SK-MEL-5 (cell line): ENCODE results near the gene ZNF555. TPM values are rescaled to one million over a fixed set of nuclear protein-coding genes. Genes with fewer than 3 reads are reported as not detected.

Experiments used
- DNase-seq: peaks from one replicate; pipeline ENCODE4 v3.0.0-alpha.2; 2016; ENCODE audit warnings: low read depth, low spot score
- in situ Hi-C: cut with HindIII; loops from 2 replicates; pipeline ENCODE4 v1.10.0; 2016; ENCODE audit warnings: low sequenced_read_pairs, high pct_unique_total_duplicates, low pct_unique_long_range_greater_than_20kb
- total RNA-seq: library from RNA; depleted of rRNA; stranded (reverse); fragments of >200 nt; shearing (Covaris generic); gene quantifications from 2 replicates; pipeline ENCODE4 v1.2.3, GENCODE V29; 2014

Gene ZNF555
- total RNA-seq, 1 experiment from 2014 or later = 4.5 TPM

- in situ Hi-C loops = no loop called here
- DNase-seq = no peak
Measured at GRCh38 chr19:2805261-2805900, 35.9 kb upstream of the ZNF555 start.

- in situ Hi-C loops = no loop called here
Measured at GRCh38 chr19:2805991-2806649, 35.2 kb upstream of the ZNF555 start.

GRCh38 chr19:2806736-2807378, 34.4 kb upstream of the ZNF555 start:
- in situ Hi-C loops = no loop called here
- DNase-seq = no peak

More at GRCh38 chr19:2805991-2806649, 35.2 kb upstream of the ZNF555 start:
- DNase-seq = no peak

DNA sequence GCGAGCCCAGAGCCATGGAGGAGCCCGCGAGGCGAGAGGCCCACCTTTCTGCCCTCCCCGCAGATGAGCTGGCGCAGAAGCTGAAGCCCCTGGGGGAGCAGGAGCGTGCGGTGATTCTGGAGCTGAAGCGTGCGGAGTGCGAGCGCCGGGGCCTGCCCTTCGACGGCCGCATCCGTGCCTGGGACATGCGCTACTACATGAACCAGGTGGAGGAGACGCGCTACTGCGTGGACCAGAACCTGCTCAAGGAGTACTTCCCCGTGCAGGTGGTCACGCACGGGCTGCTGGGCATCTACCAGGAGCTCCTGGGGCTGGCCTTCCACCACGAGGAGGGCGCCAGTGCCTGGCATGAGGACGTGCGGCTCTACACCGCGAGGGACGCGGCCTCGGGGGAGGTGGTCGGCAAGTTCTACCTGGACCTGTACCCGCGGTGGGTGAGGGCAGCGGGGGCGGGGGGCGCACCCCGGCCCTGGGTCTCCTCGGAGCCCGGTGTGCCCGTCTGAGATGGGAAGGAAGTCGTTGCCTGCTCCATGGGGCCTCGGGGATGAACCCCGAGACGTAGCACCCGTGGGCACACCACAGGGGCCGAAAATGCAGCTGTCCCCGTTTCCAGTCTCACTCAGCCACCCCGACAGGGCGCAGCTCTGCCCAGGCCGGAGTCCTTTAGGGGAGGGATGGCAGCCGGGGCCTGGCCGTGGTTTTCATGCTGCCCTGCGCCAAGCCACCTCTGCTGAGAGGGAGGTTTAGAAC, 33.7 kb upstream of the ZNF555 start:
- DNase-seq = no peak
- in situ Hi-C loops = no loop called here

- no peak for DNase-seq
- in situ Hi-C loops = no loop called here
Measured at GRCh38 chr19:2808129-2808941, 32.9 kb upstream of the ZNF555 start.

GRCh38 chr19:2809387-2810140, 31.7 kb upstream of the ZNF555 start:
- DNase-seq = no peak
- in situ Hi-C loops = no loop called here

DNA sequence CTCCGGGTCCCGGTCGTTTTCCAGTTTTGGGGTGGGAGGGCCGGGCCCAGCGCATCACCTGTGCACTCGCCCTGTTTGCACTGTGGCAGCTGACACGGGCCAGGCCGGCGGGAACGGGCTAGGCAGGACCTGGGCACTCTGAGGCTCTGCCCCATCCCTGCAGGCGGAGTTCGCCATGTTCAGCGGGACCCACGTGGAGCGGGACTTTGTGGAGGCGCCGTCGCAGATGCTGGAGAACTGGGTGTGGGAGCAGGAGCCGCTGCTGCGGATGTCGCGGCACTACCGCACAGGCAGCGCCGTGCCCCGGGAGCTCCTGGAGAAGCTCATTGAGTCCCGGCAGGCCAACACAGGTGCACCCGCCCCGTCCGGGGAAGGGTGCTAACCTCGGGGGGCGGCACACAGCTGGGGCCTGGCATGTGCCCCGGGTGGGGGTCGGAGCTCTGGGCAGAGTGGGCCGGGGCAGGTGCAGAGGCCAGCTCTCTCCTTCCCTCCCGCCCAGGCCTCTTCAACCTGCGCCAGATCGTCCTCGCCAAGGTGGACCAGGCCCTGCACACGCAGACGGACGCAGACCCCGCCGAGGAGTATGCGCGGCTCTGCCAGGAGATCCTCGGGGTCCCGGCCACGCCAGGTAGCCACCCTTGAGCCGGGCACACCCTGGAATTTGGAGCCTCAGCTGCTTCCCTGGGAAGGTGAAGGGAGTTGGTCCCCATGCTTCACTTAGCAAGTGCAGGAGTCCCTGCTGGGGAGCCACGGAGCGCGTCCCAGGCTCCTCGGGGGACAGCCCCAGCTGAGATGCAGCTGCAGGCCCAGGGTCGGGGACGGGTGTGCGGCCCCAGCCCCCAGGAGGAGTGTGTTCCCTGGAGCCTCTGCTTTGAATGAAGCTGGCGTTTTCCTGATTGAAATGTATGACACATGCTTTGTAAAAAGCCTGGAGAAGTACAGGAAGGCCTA, 30.9 kb upstream of the ZNF555 start:
- DNase-seq = no peak
- in situ Hi-C loops = no loop called here

GRCh38 chr19:2811221-2811722, 30.0 kb upstream of the ZNF555 start:
- in situ Hi-C loops = no loop called here
- DNase-seq = no peak

- in situ Hi-C loops = no loop called here
- no peak for DNase-seq
Measured at GRCh38 chr19:2811735-2812413, 29.4 kb upstream of the ZNF555 start.

- no peak for DNase-seq
Measured at GRCh38 chr19:2812414-2813234, 28.7 kb upstream of the ZNF555 start.

GRCh38 chr19:2813235-2814160, 27.8 kb upstream of the ZNF555 start:
- in situ Hi-C loops = no loop called here
- no peak for DNase-seq

More at GRCh38 chr19:2812414-2813234, 28.7 kb upstream of the ZNF555 start:
- in situ Hi-C loops = no loop called here

DNA sequence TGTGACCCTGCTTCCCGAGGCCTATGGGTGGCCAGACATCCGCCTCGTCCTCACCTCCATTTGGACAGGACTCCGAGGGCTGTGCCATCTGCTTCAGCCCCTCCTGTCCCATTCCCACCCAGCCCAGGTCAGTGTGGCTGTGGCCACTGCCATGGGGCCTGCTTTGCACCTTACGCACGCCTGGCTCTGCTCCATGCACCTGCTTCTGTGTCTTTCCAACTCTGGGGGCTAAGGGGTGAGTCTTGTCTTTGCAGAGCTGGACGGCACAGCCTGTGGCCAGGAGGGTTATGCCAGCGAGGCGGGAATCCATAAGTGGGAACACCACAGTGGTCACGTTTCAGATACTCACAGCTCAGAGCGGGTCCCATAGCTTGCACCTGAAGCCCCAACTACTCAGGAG, 26.8 kb upstream of the ZNF555 start:
- in situ Hi-C loops = no loop called here
- DNase-seq = no peak

DNA sequence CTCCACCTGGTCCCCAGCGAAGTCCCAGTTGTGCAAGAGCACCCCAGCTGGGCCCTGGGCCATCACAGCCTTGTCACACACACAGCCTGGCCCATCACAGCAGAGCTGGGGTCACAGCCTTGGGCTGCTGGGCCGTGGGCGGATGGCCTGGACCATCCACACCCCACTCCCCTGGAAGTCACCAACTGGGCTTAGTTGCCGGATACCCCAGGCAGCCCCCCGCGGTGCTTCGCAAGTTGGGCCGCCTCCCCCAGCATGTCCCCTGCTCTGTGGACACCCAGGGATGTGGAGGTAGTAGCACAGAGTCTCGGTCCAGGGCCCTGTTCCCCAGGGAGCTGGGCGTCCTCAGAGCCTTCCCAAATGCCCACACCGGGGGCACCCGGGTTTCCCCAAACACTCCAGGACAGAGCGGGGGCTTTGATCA, 26.1 kb upstream of the ZNF555 start:
- no peak for DNase-seq
- in situ Hi-C loops = no loop called here
